RPMI7951 (cell line): ENCODE data around the gene TMED6. TPM values are rescaled to one million over a fixed set of nuclear protein-coding genes. Genes with fewer than 3 reads are reported as not detected.

Experiments
- DNase-seq: peaks from one replicate; pipeline ENCODE4 v3.0.0-alpha.2; 2012; ENCODE audit warnings: low read depth
- total RNA-seq: library from RNA; depleted of rRNA; stranded (reverse); fragments of >200 nt; shearing (Covaris generic); gene quantifications from 2 replicates; pipeline ENCODE4 v1.2.3, GENCODE V29; 2014; rRNA removed

Gene TMED6
- not detected in 2 replicates for total RNA-seq

- DNase-seq: no peak
These were observed at the start of gene TMED6 for GRCh38 chr16:69351309-69352027. Gene TMED6, minus strand, starts transcription at chr16:69351786. Its CDS starts 33 bp downstream, at chr16:69351753.

GRCh38 chr16:69399361-69399760, 47.8 kb upstream of the TMED6 start:
- DNase-seq: peak; percentile 46

DNA sequence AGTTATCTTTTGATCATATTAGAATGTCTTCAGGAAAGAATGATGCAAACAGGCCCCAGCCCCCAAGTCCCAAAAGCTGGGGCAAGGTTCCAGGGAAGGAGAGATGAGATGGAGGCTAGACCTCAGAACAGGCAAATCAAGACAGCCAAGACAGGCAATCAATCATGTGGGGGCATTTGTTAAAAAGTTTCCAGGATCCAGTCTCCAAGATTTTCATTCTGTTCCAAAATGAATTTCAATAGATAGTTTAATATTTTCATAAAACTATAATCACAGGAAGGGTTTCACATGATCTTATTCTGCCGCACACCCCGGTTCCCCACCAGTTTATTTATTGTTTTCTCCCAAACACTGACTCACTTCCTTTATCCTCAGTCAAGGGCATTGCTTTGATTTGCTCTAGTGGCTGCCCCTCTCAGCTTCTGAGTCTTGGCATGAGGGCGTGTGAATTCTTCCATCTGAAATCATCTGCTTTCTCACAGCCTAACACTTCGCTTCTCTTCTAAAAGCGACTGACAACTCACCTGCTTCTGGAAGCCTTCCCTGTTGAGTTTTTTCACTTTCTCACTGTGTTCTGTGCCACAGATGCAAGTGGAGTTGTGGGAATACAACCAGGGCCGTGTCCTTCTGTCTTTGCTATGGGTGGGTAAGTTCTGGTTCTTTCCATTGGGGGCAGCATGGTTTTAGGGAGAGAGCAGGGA, 46.4 kb upstream of the TMED6 start:
- peak; percentile 87 for DNase-seq

DNA sequence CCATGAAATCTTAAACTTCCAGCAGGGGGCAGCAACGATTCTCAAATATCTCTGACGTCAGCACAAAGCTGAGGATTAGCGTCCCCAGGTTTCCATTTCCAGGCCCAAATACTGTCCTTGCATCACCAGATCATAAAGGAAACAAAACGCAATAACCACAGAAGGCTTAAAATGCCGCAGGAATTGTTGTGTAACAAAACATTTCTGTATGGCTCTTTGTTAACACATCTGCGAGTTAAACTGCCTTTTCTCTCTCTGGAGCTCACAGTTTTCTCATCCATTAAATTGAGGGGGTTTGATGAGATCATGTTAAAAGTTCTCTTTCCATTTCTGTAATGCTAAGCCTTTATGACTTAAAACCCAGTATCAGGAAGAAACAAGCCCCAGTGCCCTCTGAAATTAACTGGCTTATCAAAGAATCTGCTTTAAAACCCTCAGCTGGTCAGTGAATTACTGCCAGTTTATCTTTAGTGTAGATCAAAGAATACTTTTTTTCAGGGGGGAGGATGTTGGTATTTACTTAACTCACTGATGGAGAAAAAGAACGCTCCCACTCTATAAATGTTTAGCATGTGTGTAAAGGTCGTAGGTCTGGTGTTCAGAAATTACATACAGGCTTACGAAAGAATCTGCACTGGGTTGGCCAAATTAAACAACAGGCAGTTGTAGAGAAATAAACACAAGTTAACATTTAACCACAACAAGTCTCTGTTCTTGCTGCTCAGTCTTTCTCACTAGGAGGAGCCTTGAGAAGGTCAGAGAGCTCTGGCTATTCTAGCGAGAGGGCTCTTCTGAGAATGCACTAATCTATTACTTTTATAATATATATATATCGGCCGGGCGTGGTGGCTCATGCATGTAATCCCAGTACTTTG, 44.8 kb upstream of the TMED6 start:
- DNase-seq: peak; percentile 87

DNA sequence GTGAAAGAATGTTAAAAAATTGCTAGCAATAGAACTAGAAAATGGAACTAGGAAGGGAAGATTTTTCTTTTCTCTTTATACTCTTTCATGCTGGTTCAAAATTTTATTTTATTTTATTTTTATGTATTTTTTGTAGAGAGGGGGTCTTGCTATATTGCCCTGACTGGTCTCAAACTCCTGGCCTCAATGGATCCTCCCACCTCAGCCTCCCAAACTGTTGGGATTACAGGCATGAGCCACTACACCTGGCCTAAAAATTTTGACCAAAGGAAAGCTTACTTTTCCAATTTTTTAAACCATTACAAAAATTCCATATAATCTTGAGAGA, 44.2 kb upstream of the TMED6 start:
- DNase-seq: no peak

GRCh38 chr16:69393898-69394849, 42.6 kb upstream of the TMED6 start:
- no peak for DNase-seq

DNA sequence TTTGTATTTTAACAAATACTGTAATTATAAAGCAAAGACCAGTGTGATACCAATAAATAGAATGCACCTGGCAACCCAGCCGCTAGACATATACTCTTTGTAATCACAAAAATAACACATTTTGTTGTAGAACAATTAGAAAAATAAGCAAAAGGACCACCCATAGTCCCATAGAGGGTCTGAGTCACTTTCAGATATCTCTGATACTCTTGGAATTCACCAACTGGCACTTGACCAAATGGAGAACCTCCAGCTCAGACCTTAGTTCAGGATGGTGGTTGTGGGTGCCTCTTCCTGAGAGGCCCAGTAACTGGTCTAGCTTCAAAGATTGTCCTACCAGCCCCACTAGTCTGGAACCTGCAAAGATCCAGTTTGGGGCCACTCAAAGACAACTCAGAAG, 35.0 kb upstream of the TMED6 start:
- DNase-seq: peak; percentile 61

DNA sequence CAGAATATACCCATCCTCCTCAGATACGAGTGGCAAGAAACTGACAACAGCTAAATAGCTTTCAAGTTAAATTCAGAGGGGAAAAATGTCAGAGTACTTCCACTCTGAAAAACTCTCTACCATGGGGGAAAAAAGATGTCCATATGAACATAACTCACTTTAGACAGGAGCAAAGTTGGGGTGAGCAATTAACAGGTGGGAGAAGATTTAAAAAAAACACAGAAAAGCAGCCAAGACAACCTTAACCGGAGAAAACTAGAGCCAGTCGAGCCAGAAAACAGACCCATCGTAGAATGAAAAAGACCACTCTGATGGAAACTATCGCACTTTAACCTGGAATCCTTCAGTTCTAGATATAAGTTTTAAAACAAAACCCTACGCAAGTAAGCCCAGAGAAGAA, 33.4 kb upstream of the TMED6 start:
- no peak for DNase-seq

DNA sequence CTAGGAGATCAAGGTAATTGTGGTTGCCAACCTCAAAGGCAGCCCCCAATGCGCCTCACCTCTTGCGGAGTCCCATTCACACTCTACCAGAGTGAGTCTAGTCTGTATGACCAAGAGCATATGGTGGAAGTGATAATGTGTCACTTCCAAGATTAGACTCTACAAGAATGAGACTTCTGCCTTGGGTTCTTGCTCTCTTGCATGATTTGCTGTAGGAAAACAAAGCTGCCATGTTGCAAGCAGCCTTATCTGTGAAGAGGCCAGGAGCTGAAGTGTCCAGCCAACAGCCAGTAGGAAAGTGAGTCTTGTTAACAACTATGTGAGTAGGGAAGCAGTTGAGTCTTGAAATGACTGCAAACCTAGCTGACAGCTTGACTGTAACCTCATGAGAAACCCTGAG, 30.8 kb upstream of the TMED6 start:
- DNase-seq: no peak

DNA sequence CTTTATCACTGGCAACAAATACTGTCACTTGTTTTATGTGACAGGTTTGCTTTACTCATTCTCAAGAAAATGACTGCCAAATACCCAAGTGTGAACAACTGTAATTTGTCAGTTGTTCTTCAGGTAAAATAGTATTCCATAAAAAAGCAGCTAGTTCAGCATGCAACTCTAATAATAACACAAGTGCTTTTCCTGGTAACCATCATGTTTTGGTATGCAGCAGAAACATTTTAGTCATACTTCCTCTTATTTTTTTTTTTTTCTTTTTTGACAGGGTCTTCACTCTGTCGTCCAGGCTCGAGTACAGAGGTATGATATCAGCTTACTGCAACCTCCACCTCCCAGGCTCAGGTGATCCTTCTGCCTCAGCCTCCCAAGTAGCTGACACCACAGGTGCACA, 29.6 kb upstream of the TMED6 start:
- no peak for DNase-seq

DNA sequence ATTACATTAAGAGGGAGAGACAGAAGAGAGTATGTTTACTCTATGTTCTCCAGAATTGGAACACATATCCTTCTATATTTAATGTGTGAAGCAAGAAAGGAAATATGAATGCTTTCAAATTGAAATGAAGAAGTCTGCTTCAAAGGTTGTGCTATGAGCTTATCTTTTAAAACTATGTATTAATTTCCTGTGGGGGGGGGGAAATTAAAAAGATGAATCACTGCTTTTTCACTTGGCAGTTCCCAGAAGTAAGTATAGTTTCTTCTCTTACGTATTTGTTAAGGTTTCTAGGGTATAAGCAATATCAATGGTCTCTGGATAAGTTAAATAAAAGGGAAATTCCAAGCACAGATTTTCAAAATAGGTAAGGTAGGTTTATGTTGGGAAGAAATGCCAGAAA, 27.2 kb upstream of the TMED6 start:
- DNase-seq: no peak

DNA sequence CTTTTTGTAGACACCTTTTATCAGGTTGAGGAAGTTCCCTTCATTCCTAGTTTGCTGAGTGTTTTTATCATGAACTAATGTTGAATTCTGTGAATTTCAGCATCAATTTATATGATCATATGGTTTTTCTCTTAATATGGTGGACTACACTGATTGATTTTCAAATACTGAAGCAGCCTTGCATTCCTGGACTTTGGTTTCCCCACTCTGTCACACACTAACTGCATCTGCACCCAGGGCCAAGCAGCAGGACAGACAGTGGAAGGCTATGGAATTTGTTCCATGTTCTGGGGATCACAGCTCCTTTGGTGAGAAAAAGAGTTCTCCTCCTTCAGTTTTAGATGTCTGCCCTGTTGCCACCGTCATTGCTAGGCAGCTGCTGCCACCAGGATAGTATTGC, 26.4 kb upstream of the TMED6 start:
- DNase-seq: no peak

GRCh38 chr16:69376393-69377059, 24.9 kb upstream of the TMED6 start:
- no peak for DNase-seq

- no peak for DNase-seq
These were observed 21.4 kb upstream of the TMED6 start for GRCh38 chr16:69373019-69373418.

DNA sequence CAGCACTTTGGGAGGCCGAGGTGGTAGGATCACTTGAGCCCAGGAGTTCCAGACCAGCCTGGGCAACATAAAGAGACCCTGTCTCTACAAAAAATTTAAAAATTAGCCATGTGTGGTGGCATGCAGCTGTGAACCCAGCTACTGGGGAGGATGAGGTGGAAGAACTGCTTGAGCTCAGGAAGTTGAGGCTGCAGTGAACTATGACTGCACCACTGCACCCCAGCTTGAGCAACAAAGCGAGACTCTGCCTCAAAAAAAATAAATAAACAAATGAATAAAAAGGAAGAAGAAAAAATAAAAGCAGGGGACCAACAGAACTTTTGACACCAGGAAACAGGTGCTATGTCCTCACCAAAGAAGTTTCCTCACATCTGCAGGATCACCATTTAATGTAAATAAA, 20.0 kb upstream of the TMED6 start:
- no peak for DNase-seq

GRCh38 chr16:69368866-69369265, 17.3 kb upstream of the TMED6 start:
- no peak for DNase-seq

DNA sequence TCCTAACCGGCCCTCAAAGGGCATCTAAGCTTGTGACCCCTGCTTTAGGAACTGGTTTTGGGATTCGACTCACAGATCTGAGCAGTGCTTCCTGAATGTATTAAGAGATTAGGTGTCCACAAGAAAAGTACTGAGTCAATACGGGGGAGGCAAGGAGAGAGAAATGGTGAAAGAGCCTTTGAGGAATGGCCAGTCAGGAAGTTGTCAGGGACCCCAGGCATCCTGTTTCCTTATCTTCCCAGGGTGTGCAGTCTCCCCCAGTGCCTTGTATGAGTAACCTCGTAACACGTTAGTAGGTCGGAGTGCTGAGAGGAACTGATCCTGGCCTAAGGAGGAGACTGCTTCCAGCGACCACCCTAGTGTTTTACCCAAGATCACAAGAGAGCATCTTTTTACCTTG, 16.4 kb upstream of the TMED6 start:
- no peak for DNase-seq

- no peak for DNase-seq
These were observed 14.8 kb upstream of the TMED6 start for GRCh38 chr16:69366431-69366830.

DNA sequence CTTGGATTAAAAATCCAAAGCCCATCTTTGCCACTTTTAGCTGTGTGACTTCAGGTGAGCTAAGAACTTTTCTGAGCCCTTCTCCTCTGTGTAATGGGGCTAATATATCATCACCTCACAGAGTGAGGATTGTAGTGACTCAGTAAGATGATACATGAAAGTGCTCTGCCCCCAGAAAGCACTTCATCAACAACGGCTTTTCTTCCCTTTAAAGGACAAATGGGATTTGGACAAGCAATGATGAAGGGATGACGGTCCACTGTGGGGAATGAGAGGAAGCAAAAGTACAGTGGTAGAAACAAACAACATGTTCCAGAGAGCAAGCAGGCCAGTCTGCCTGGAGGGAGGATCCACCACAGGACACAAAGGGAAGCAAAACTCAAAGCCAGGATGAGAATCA, 14.3 kb upstream of the TMED6 start:
- no peak for DNase-seq

- no peak for DNase-seq
These were observed 12.5 kb upstream of the TMED6 start for GRCh38 chr16:69364088-69364487.

DNA sequence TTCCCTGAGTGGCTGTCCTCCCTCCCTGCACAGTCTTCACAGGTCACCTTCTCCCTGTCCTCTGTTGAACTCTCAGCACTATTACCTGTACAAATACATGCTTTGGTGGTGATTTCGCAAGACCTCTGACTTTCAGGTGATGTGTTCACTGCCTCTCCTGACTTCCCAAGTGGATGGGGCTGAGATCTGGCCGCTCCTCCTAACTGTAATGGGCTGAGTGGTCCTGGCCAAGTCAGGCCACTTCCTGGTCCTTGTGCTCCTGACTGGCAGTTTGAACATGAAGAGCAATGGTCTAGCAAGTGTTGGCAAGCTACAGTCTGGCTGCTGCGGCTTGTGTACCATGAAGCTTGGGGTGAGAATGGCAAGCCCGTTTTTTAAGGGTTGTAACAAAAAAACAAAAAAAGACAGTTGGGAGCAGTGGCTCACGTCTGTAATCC, 11.7 kb upstream of the TMED6 start:
- no peak for DNase-seq
